ENCODE results near the gene XPR1. TPM values are rescaled to one million over a fixed set of nuclear protein-coding genes. Genes with fewer than 3 reads are reported as not detected.

The XPR1 gene
- total and polyA plus RNA-seq, 2 experiments from 2014 or later: 4.9 to 15.6 TPM

DNA sequence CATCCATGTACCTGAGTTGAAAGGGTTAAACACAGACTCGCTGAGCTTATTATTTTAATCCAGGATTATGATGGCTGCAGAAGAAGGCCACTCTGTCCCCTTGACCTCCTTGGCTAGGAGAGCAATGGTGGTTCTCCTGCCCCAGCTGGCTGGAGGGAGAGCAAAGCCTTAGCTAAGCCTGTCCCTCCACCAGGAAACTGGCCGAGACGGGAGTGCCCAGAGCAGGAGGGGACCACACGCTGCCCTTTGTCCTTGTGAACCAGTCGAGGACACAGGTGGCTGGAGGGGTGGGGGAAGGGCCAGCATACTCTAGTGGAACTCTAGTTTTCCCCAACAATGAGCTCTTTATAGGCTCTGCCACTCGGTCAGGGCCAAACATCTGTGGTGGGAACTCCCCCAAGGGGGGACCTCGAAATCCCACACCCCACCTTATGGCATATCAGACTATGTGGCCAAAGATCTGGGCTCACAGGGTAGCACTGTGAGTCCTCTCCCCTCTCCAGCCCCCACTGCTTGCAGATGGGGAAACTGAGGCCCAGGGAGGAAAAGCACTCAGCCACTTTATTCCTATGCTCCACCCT is 293.7 kb downstream of the XPR1 start:
- in situ Hi-C loops (cut with MboI): no loop called here
- H3K27ac ChIP-seq: no peak overlapping the region
- H3K9me2 ChIP-seq (ENCODE audit: insufficient read depth): no peaks in the 10 kb centered on the region
- DNase-seq: no peak
- H3K4me3 ChIP-seq: no peak overlapping the region
- H3K4me1 ChIP-seq (ENCODE audit: insufficient read depth): no peaks in the 10 kb centered on the region; the same call in 1 of the 2 replicates
- 32 to 48% methylated on average over 7 of the region's 7 CpGs for WGBS, 2 experiments (ENCODE audit: low coverage in 1 of 2, low lambda C conversion rate in 2 of 2, missing lambda C conversion rate in 2 of 2)
- TF ChIP-seq EZH2phosphoT487 (IDR thresholded peaks at IDR 0.05; ENCODE audit: insufficient read depth, low read depth) (no peak), EZH2 (IDR thresholded peaks at IDR 0.05; ENCODE audit: insufficient read depth, poor library complexity, severe bottlenecking) (no peak)
- no peaks in the 10 kb centered on the region for H3F3A ChIP-seq (ENCODE audit: insufficient read depth)
- no peak overlapping the region for H3K4me2 ChIP-seq (ENCODE audit: unreplicated experiment)
- no peaks in the 10 kb centered on the region for H4K20me1 ChIP-seq (ENCODE audit: insufficient read depth)
- H3K79me2 ChIP-seq (ENCODE audit: insufficient read depth): no peaks in the 10 kb centered on the region
- H3K9me3 ChIP-seq (ENCODE audit: low read depth): no peaks in the 10 kb centered on the region
- no peaks in the 10 kb centered on the region for H3K36me3 ChIP-seq (ENCODE audit: low read depth)
- no peaks in the 10 kb centered on the region for H3K27me3 ChIP-seq (replicated peaks; ENCODE audit: insufficient read depth)
- H3K9ac ChIP-seq: no peak overlapping the region
- no peak overlapping the region for H2AFZ ChIP-seq

- TF ChIP-seq EZH2phosphoT487 (IDR thresholded peaks at IDR 0.05; ENCODE audit: insufficient read depth, low read depth): no peak
- no peak for TF ChIP-seq EZH2 (IDR thresholded peaks at IDR 0.05; ENCODE audit: insufficient read depth, poor library complexity, severe bottlenecking)
- H3F3A ChIP-seq (ENCODE audit: insufficient read depth): no peaks in the 10 kb centered on the region
- H3K36me3 ChIP-seq (ENCODE audit: low read depth): no peaks in the 10 kb centered on the region
- no peak overlapping the region for H3K9ac ChIP-seq
- H3K27ac ChIP-seq: no peak overlapping the region
- 16 to 17% methylated on average over 14 of the region's 14 CpGs for WGBS, 2 experiments (ENCODE audit: low coverage in 1 of 2, low lambda C conversion rate in 2 of 2, missing lambda C conversion rate in 2 of 2)
- no peaks in the 10 kb centered on the region for H3K9me3 ChIP-seq (ENCODE audit: low read depth)
- no peaks in the 10 kb centered on the region for H3K79me2 ChIP-seq (ENCODE audit: insufficient read depth)
- H3K4me2 ChIP-seq (ENCODE audit: unreplicated experiment): no peak overlapping the region
- H2AFZ ChIP-seq: no peak overlapping the region
- DNase-seq: peak; percentile 48
- no peaks in the 10 kb centered on the region; the same call in 1 of the 2 replicates for H3K4me1 ChIP-seq (ENCODE audit: insufficient read depth)
- no peak overlapping the region for H3K4me3 ChIP-seq
- H3K27me3 ChIP-seq (replicated peaks; ENCODE audit: insufficient read depth): no peaks in the 10 kb centered on the region
- in situ Hi-C loops (cut with MboI): no loop called here
- H3K9me2 ChIP-seq (ENCODE audit: insufficient read depth): no peaks in the 10 kb centered on the region
- H4K20me1 ChIP-seq (ENCODE audit: insufficient read depth): no peaks in the 10 kb centered on the region
Observed at GRCh38 chr1:180926164-180926981, 294.6 kb downstream of the XPR1 start.

GRCh38 chr1:180927348-180927747 is 295.5 kb downstream of the XPR1 start:
- in situ Hi-C loops (cut with MboI): no loop called here
- no peak overlapping the region for H3K27ac ChIP-seq
- TF ChIP-seq EZH2phosphoT487 (IDR thresholded peaks at IDR 0.05; ENCODE audit: insufficient read depth, low read depth) (no peak), EZH2 (IDR thresholded peaks at IDR 0.05; ENCODE audit: insufficient read depth, poor library complexity, severe bottlenecking) (no peak)
- H3K36me3 ChIP-seq (ENCODE audit: low read depth): no peaks in the 10 kb centered on the region
- H3K4me2 ChIP-seq (ENCODE audit: unreplicated experiment): no peak overlapping the region
- H3F3A ChIP-seq (ENCODE audit: insufficient read depth): no peaks in the 10 kb centered on the region
- H4K20me1 ChIP-seq (ENCODE audit: insufficient read depth): no peaks in the 10 kb centered on the region
- H3K4me3 ChIP-seq: no peak overlapping the region
- no peak for DNase-seq
- no peaks in the 10 kb centered on the region for H3K9me3 ChIP-seq (ENCODE audit: low read depth)
- WGBS, 2 experiments (ENCODE audit: low coverage in 1 of 2, low lambda C conversion rate in 2 of 2, missing lambda C conversion rate in 2 of 2): 77 to 81% methylated on average over 13 of the region's 13 CpGs
- no peak overlapping the region for H2AFZ ChIP-seq
- no peaks in the 10 kb centered on the region; the same call in 1 of the 2 replicates for H3K4me1 ChIP-seq (ENCODE audit: insufficient read depth)
- no peaks in the 10 kb centered on the region for H3K27me3 ChIP-seq (replicated peaks; ENCODE audit: insufficient read depth)
- no peaks in the 10 kb centered on the region for H3K79me2 ChIP-seq (ENCODE audit: insufficient read depth)
- H3K9ac ChIP-seq: no peak overlapping the region
- H3K9me2 ChIP-seq (ENCODE audit: insufficient read depth): no peaks in the 10 kb centered on the region

DNA sequence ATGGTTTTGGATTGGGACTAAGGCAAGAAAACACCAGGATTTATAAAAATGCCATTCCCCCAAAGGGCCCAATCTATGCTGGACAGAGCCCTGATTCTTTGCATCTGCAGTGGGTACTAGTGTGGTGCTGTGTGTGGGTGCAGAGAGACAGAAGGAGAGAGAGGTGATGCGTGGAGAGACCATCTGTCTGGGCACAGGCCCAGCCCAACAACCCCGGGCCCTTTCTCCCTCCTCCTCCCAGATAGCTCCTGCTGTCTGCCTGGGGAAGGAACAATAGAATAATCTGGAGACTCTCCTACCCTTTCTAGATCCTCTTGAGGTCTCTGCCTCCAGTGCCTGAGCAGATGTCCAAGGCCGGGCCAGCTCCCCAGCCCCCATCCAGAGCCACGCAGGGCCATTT is 296.0 kb downstream of the XPR1 start:
- H3K9me2 ChIP-seq (ENCODE audit: insufficient read depth): no peaks in the 10 kb centered on the region
- no peaks in the 10 kb centered on the region for H3K27me3 ChIP-seq (replicated peaks; ENCODE audit: insufficient read depth)
- H3K36me3 ChIP-seq (ENCODE audit: low read depth): no peaks in the 10 kb centered on the region
- H3F3A ChIP-seq (ENCODE audit: insufficient read depth): no peaks in the 10 kb centered on the region
- H2AFZ ChIP-seq: no peak overlapping the region
- 58 to 69% methylated on average over 3 to 4 of the region's 4 CpGs for WGBS, 2 experiments (ENCODE audit: low coverage in 1 of 2, low lambda C conversion rate in 2 of 2, missing lambda C conversion rate in 2 of 2)
- no peaks in the 10 kb centered on the region for H3K9me3 ChIP-seq (ENCODE audit: low read depth)
- no peaks in the 10 kb centered on the region; the same call in 1 of the 2 replicates for H3K4me1 ChIP-seq (ENCODE audit: insufficient read depth)
- TF ChIP-seq EZH2 (IDR thresholded peaks at IDR 0.05; ENCODE audit: insufficient read depth, poor library complexity, severe bottlenecking): no peak
- no peak for TF ChIP-seq EZH2phosphoT487 (IDR thresholded peaks at IDR 0.05; ENCODE audit: insufficient read depth, low read depth)
- in situ Hi-C loops (cut with MboI): no loop called here
- DNase-seq: peak; percentile 16
- no peaks in the 10 kb centered on the region for H4K20me1 ChIP-seq (ENCODE audit: insufficient read depth)
- H3K4me3 ChIP-seq: no peak overlapping the region
- H3K79me2 ChIP-seq (ENCODE audit: insufficient read depth): no peaks in the 10 kb centered on the region
- no peak overlapping the region for H3K27ac ChIP-seq
- no peak overlapping the region for H3K4me2 ChIP-seq (ENCODE audit: unreplicated experiment)
- H3K9ac ChIP-seq: no peak overlapping the region

Data from GM23248 (cell line).